Skeletal muscle satellite cell (primary cell): ENCODE data around the gene TOLLIP. TPM values are rescaled to one million over a fixed set of nuclear protein-coding genes. Genes with fewer than 3 reads are reported as not detected.

Experiments used
- H3K27me3 ChIP-seq: 2 replicates; pipeline ENCODE4 v1.7.0; 2013; ENCODE audit warnings: low read length; ENCODE audit not compliant: control insufficient read depth, insufficient read depth
- H3K36me3 ChIP-seq: 2 replicates; pipeline ENCODE4 v1.7.0; 2013; ENCODE audit warnings: mild to moderate bottlenecking, control low read depth, low read length; ENCODE audit not compliant: insufficient read depth
- H3K4me1 ChIP-seq: 2 replicates; pipeline ENCODE4 v1.7.0; 2013; ENCODE audit warnings: low read length; ENCODE audit not compliant: control insufficient read depth, insufficient read depth
- H3K4me2 ChIP-seq: 2 replicates; pipeline ENCODE4 v1.7.0; 2013; ENCODE audit warnings: mild to moderate bottlenecking, low read length
- H3K4me3 ChIP-seq: 2 replicates; pipeline ENCODE4 v1.7.0; 2013; ENCODE audit warnings: low read length
- H3K9ac ChIP-seq: 2 replicates; pipeline ENCODE4 v1.7.0; 2013; ENCODE audit warnings: mild to moderate bottlenecking, low read depth, low read length, moderate library complexity
- H3K9me3 ChIP-seq: replicated peaks from 2 replicates; pipeline ENCODE4 v1.7.0; 2013; ENCODE audit warnings: mild to moderate bottlenecking, control low read depth, low read length
- small RNA-seq: library from RNA; depleted of rRNA; stranded (forward); fragments of <200 nt; gene quantifications from one replicate; pipeline ENCODE3, GENCODE V24; 2012

TOLLIP gene

GRCh38 chr11:1228921-1229451 is 80.4 kb downstream of the TOLLIP start:
- Histone ChIP-seq H3K9me3 (no peaks in the 10 kb centered on the region), H3K4me1 (no peaks in the 10 kb centered on the region), H3K4me3 (no peak overlapping the region), H3K27me3 (peaks cover 11% of the 10 kb centered on the region), H3K9ac (no peak overlapping the region), H3K36me3 (no peaks in the 10 kb centered on the region), H3K4me2 (no peak overlapping the region)

GRCh38 chr11:1228101-1228821 is 81.2 kb downstream of the TOLLIP start:
- no peak overlapping the region for H3K4me2 ChIP-seq
- no peak overlapping the region for H3K9ac ChIP-seq
- H3K9me3 ChIP-seq = no peaks in the 10 kb centered on the region
- H3K27me3 ChIP-seq = peaks cover 11% of the 10 kb centered on the region
- no peak overlapping the region for H3K4me3 ChIP-seq
- H3K4me1 ChIP-seq = no peaks in the 10 kb centered on the region
- H3K36me3 ChIP-seq = no peaks in the 10 kb centered on the region

GRCh38 chr11:1227551-1228100 is 81.8 kb downstream of the TOLLIP start:
- H3K9ac ChIP-seq = no peak overlapping the region
- no peaks in the 10 kb centered on the region for H3K36me3 ChIP-seq
- peaks cover 12% of the 10 kb centered on the region for H3K27me3 ChIP-seq
- H3K4me1 ChIP-seq = no peaks in the 10 kb centered on the region
- no peak overlapping the region for H3K4me2 ChIP-seq
- no peaks in the 10 kb centered on the region for H3K9me3 ChIP-seq
- H3K4me3 ChIP-seq = no peak overlapping the region

- Histone ChIP-seq H3K4me2 (no peak overlapping the region), H3K36me3 (no peaks in the 10 kb centered on the region), H3K27me3 (peaks cover 17% of the 10 kb centered on the region), H3K4me3 (no peak overlapping the region), H3K4me1 (no peaks in the 10 kb centered on the region), H3K9ac (no peak overlapping the region), H3K9me3 (no peaks in the 10 kb centered on the region)
Measured at GRCh38 chr11:1226986-1227550, 82.4 kb downstream of the TOLLIP start.

- Histone ChIP-seq H3K4me2 (no peak overlapping the region), H3K9me3 (no peaks in the 10 kb centered on the region), H3K27me3 (peaks cover 22% of the 10 kb centered on the region), H3K4me3 (no peak overlapping the region), H3K36me3 (no peaks in the 10 kb centered on the region), H3K9ac (no peak overlapping the region), H3K4me1 (no peaks in the 10 kb centered on the region)
Measured at GRCh38 chr11:1226226-1226985, 83.0 kb downstream of the TOLLIP start.

- Histone ChIP-seq H3K9me3 (no peaks in the 10 kb centered on the region), H3K4me3 (no peak overlapping the region), H3K36me3 (no peaks in the 10 kb centered on the region), H3K9ac (no peak overlapping the region), H3K27me3 (peaks cover 28% of the 10 kb centered on the region), H3K4me2 (no peak overlapping the region), H3K4me1 (no peaks in the 10 kb centered on the region)
Measured at GRCh38 chr11:1225386-1226225, 83.8 kb downstream of the TOLLIP start.

- Histone ChIP-seq H3K4me2 (no peak overlapping the region), H3K36me3 (no peaks in the 10 kb centered on the region), H3K27me3 (peaks cover 31% of the 10 kb centered on the region), H3K9me3 (no peaks in the 10 kb centered on the region), H3K9ac (no peak overlapping the region), H3K4me1 (no peaks in the 10 kb centered on the region), H3K4me3 (no peak overlapping the region)
Measured at GRCh38 chr11:1224491-1225385, 84.7 kb downstream of the TOLLIP start.

Small RNA genes within 50 kb of the gene (small RNA-seq; reads per million reads assigned to genes)
- not detected for gene MIR6744
